Loucy (cell line): ENCODE results near the gene COBLL1.

Experiments used
- CTCF ChIP-seq: fragments of 200-600 bp; sonication (generic); conservative IDR thresholded peaks from 2 replicates; pipeline ENCODE4 v1.5.1; 2014; ENCODE audit warnings: mild to moderate bottlenecking, antibody characterized with exemption, low read length
- EZH2phosphoT487 ChIP-seq: fragments of 200-600 bp; IDR thresholded peaks from 2 replicates; pipeline ENCODE4 v1.6.1; 2018; ENCODE audit warnings: antibody characterized with exemption, mild to moderate bottlenecking, moderate library complexity, borderline replicate concordance

GRCh38 chr2:164797627-164798026 is 44.0 kb downstream of the COBLL1 start:
- TF ChIP-seq CTCF (no peak), EZH2phosphoT487 (no peak)
